ENCODE data around the gene JARID2.
A peak's percentile ranks its signal among the peaks of the same experiment; 100 is the strongest.

The JARID2 gene

GRCh38 chr6:15246666-15247499 lies 1.0 kb downstream of the JARID2 start:
- no peak for DNase-seq (ENCODE audit: low read depth in 2 of 2)

DNA sequence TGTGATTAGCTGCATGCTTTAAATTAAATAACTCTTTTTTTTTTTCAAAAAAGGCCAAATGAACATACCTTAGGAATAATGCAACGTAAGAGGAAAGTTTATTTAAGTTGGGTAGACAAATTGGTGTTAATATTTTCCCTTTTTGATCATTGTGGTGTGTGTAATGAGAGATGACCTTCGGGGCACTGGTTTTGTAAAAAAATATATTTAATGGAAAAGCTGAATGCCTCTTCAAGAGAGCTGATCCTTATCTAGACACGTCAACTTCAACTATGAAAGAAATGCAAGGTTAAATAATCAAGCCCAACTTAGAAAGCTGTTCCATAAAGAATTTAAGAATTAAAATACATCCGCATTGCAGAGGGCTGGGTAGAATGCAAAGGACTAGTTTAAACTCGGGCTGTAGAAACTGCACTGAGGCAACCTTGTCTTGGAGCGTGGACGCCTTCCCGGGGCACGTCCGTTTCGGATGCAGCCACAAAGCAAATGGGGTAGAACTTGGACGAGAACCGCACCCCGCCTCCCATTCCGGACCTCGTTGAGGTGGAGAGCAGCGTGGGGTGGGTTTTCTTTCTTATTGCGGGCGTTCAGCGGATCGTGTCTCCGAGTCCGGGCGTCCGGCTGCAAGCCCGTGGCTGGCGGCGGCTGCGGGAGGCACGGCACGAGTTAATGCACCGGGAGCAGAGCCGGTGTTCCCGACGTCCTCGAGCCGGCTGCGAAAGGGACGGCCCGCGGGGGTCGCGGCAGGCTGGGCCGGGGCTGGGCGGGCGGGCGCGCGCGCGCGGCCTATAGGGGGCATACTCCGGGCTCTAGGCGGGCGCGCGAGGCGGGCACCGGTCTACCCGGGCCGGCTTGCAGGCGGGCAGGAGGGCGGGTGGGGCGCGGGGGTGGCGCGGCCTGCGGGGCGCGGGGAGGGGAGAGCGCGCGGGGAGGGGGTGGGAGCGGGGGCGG lies 1.9 kb downstream of the JARID2 start:
- DNase-seq (ENCODE audit: low read depth in 2 of 2), result peak; percentile 23 to 48

DNA sequence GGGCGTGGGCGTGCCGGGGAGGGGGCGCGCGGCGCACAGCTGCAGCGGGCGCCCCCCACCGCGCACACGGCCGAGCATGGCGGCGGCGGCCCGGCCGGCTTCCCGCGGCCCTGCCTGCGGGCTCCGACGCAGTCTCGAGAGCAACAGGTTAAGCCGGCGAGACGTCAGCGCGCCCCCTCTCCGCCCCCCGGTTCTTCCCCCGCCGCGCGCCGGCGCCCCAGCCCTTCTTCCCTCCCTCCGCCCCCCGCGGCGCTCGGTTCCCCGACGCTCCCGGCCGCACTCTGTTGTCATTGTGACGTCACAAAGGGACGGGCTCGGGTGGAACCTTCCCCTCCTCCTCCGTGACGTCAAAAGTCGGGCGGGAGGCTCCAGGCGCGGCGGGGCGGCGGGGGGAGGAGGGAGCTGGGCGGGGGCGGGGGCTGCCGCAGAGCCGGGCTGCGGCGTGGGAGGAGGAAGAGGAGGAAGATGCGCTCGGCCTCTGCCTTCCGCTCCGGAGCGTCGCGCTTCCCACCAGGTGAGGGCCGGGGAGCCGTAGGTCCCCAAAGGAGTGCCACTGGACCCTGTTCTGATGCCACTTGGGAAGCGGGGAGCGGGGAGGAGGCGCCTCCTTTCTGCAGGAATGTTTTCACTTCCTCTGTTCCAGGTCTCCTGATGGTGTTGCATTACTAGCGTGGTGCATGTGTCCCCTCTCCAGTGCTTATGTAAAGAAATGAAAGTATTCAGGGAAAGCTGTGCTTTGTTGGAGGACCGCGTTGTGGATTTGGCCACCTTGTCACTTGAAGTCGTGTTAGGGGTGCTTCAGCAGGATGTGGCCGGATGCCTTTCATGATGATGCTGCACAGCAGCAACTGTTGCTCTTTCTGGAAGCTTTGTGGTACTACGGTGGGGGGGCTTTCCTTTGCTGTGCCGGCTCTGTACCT lies 2.8 kb downstream of the JARID2 start:
- peak; percentile 90 to 91 for DNase-seq (ENCODE audit: low read depth in 2 of 2)

DNA sequence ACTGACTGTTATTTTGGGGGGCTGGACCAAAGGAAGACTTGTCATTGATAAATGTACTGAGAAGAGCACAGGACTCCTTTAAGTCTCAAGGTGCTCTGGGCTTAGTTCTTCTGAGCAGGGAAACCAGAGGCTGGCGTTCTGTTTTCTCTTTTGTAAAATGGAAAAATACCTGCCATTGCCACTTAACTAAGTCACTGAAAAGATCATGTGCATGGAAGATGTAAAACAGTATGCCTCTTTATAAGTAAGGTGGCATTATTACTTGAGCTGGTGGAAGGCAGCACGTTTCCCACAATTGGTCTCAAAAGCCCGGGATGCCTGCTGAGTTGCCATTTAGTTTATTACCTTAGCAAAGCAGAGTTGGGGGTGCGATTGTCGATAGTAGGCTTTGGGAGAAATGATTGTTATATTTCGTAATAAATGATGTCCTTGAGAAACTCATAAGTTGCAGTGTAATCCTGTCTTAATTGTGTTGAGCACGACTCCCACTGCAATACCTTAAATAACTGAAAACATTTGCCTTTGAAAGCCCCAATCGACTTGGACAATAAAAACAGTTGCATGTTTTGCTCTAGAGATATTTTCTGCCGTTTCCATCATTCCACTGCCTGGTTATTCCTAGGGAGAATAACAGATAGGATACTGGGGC lies 3.6 kb downstream of the JARID2 start:
- DNase-seq (ENCODE audit: low read depth in 2 of 2), result no peak

DNA sequence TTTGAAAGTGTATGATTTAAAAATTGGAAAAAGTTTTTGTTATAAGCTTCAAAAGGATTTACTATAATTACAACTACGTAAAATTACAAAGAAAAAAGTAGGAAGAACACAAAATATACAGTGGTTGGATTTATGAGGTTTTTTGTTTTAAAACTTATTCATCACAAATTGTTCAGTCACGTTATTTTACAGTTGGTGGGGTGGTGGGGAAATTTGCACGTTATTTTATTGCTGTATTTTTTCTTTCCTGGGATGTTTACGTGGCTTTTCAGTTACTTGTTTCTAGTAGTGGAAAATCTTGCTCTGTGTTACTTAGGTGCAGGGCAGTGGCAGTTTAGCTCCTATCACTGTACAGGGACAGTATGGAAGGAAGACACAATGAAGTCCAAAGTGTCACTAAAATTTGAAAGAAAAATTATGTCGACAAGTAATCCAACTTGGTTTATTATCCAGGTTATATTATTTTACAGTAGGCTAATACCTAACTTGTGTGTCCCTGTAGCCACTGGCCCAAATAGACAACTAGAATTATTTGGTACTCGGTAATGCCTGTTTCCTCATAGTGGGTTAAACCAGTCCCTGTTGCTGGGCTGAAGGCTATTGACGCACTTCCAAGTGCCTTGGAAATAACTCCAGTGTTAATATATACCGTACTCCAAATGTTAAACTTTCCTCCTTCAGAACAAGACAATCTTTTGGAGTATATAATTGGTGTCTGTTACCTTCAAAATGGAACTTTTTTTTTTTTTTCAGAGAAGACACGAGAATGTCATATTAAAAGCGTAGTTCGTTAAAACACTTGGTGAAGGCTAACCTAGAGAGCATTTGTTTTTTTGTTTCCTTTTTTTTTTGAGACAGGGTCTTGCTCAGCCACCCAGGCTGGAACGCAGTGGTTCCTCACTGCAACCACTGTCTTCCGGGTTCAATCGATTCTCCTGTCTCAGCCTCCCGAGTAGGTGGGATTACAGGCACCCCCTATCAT lies 4.6 kb downstream of the JARID2 start:
- no peak for DNase-seq (ENCODE audit: low read depth in 2 of 2)

DNA sequence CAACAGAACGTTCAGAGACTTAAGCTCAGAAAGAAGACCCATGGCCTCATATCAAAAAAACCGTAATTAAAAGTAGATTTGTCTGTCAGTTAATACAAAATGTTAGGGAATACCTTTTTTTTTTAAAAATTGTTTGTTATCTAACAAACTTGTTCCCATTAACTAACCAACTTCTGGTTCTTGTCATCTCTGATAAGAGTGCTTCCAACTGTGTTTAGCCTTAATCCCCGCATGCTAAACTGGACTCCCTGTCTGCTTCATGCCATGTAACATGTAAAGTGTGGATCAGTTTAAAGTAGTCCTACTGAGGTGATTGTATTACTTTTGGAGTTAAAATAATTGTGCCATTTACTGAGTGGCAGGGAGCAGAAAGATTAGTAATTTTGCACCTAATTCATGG lies 6.3 kb downstream of the JARID2 start:
- DNase-seq (ENCODE audit: low read depth in 2 of 2), result no peak

DNA sequence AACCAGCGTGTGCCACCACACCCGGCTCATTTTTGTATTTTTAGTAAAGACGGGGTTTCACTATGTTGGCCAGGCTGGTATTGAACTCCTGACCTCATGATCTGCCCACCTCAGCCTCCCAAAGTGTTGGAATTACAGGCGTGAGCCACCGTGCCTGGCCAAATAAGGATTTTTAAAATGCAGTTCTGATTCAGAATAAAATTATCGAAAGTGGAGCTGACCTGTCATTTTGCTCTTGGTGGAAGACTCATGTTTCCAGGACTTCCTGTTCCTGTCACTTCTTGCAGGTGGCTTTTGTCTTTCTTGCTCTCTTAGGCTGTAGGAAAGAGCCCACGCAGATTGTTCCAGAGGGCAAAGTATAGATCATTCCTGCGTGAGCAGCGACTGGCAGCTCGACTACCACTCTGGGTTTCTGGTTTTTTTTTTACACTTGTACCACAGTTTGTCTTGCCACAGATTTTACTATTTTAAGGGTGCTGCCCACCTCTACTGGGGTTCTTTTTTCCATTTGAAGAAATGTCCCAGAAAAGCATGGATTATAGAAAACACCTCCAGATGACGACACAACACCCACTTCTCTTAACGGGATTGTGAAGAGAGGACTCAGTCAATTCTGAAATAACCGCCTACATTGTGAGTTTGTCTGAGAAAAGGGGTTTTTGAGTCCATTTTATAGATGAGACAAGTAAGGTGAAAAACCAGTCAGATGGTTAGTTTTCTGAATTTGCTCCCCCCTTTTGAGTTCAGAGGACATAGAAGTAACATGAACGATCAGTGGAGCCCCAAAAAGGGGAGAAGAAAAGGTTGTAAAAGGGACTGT lies 7.5 kb downstream of the JARID2 start:
- no peak for DNase-seq (ENCODE audit: low read depth in 2 of 2)

DNA sequence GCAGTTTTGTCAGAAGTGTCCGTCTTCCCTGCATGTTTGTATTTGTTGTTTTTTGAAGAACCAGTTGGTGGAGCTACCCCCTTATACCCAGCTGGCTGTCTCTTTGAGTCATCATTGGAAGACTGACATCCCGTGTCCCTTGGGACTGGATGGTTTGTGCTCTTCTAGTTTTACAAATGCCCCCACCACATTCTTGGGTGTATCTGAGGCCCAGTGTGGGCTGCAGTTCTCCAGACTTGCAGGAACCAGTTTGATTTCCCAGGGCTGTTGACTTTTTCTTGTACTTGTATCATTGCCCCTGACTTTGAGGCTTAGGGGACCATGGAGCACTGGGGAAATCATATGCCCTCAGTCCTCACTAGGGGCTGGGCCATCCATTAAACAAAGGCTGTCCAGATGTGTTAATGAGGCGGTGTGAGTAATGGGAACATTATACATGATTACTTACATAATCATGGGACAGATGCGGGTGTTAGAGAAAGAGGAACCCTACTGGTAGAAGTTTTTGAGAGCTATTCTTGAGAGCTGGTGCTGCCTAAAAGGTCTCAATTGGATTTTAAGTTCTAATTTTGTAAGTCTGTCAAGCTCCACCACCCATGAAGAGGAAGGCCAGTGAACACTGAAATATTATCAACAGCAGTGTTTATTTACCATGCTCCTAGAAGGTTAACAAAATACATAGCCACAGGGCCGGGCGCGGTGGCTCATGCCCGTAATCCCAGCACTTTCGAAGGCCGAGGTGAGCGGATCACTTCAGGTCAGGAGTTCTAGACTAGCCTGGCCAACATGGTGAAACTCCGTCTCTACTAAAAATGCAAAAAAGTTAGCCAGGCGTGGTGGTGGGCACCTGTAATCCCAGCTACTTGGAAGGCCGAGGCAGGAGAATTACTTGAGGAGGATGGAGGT lies 8.5 kb downstream of the JARID2 start:
- no peak for DNase-seq (ENCODE audit: low read depth in 2 of 2)

DNA sequence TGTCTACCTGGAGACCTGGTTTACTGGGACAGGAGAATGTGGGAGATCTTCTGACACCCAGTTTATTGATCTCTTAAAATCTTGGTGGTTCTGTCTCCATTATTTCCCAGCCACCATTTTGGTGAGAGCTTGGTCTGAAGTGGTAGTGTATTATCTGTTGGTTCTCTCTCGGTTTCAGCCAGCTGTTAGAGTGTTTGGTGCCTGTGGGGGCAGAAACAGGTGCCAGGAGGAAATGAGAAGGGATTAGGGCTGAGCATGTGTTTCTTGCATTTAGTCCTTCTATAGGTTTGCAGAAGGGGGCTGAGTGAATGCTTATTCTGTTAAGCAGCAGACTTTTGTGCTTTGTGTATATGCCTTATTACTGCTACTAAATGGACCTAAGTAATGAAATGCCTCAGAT lies 9.6 kb downstream of the JARID2 start:
- no peak for DNase-seq (ENCODE audit: low read depth in 2 of 2)

- DNase-seq (ENCODE audit: low read depth in 2 of 2), result no peak
These were observed 10.1 kb downstream of the JARID2 start for GRCh38 chr6:15255909-15256395.

DNA sequence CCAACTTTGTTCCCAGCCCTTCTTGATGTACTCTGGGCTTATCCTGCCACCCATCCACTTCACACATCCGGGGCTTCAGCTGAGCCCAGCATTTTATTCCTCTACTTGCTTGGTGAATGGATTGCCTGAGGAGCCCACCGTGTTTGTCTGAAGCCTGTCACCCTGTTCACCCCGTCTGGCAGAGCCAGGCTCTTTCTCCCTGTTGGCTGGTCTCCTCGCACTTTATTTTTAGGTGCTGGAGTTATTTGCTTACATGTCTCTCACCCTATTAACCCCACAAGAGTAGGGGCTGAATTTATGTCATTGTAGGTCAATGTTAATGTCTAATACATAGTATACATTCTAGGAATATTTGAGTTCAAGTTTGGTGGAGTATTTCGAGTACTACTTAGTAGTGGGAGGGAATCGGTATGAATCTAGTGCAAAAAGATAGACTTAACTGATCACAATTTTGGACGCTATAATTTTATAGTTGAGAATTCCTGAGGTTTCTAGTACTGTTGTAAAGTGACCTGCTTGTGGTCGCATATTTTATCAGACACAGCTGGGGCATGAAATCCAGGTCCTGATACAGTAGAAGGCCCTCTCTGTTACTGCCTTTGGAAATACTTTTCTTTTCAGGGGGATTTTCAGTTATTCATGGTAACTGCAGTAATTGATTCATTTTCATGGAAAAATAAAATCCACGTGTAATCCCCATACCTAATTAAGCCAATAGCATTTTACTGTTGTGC lies 10.8 kb downstream of the JARID2 start:
- no peak for DNase-seq (ENCODE audit: low read depth in 2 of 2)

DNA sequence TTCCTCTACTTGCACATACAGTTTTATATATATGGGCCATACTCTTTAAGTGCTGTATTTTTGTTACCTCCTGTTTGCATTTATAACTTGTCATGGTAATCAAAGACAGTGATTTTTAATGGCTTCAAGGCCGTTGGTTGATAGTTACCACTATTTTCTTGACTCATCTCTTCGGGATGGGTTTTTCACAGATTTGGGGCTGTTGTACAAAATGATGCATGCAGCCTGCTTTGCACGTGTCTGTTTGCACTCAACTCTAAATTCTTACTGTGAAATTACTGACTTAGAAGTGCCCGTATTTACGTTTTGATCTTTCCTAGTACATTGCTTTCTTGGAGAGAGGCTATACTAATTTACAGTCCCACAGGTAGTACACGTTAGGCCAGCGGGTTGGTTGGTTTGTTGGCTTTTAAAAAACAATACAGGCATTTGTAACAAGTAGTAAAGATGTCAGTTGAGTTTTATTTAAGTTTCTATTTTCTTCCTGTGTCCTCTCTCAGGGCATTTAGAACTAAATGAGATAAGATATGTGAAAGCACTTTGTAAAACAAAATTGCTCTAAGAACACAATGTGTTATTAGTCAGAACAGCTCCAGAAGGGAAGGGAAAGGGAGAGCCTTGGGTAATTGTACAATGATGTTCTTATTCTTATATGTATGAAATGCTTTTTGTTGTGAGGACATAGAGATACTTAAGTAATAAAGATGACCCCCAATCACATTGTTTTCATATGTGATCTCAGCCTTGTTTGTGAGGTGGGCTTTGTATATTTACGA lies 11.7 kb downstream of the JARID2 start:
- no peak for DNase-seq (ENCODE audit: low read depth in 2 of 2)

GRCh38 chr6:15259766-15260098 lies 13.9 kb downstream of the JARID2 start:
- DNase-seq (ENCODE audit: low read depth in 2 of 2), result no peak

DNA sequence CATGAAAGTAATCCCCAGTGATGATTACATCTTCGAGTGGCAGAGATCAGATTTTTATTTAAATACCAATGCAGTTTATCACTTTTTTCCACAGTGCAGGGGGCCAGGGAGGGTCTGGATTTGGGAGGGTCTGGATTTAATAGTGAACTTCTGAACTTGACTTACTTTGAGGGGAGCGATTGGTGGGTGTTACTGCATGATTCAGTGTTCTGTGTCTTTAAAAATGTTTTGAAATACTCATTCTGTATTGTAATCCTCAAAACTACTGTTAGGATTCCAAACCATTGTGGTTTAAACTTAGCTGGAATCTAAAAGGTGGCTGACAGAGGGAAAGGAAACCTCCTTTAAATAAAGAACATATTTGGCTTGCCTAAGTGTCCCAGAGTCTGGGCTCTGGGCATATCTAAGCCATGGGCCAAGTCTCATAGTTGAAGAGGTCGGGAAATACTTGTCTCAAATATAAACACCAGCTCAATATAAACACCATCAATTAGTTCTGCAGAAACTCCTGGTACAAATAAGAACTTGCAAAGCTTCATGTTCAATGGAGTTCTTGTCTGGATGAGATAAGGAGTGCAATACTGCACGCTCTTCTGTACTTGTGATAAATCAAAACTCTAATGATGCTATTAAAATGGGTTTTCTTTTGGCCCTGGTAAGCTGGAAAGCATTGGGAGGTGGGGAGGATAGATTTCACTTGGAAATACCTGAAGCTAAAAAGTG lies 14.4 kb downstream of the JARID2 start:
- no peak for DNase-seq (ENCODE audit: low read depth in 2 of 2)

DNA sequence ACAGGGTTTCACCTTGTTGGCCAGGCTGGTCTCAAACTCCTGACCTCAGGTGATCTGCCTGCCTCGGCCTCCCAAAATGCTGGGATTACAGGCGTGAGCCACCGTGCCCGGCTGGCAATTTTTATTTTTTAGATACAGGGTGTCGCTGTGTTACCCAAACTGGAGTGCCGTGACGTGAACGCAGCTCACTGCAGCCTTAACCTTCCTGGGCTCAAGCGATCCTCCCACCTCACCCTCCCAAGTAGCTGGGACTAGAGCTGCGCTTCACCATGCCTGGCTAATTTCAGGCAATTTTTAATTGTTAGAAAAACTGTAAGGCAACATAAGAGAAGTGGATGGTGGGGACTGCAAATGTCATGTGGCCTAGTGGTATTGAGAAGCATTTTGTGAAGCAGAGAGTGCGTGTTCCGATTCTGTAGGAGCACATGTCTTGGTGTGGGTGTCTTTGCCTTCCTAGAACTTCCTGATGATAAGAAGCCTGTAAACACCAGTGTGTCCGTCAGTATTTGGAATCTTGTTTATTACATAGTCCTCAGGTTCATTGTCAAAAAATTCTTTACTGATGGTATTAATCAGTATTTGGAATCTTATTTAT lies 18.0 kb downstream of the JARID2 start:
- no peak for DNase-seq (ENCODE audit: low read depth in 2 of 2)
